NCI-H2171 (cell line): ENCODE results near the gene BANF1.
A peak's percentile ranks its signal among the peaks of the same experiment; 100 is the strongest.

Experiments used
- DNase-seq: peaks from one replicate; lab custom pipeline; 2025; lab: John Stamatoyannopoulos, UW

Gene BANF1

GRCh38 chr11:66039765-66040164, 37.5 kb downstream of the BANF1 start:
- no peak for DNase-seq

DNA sequence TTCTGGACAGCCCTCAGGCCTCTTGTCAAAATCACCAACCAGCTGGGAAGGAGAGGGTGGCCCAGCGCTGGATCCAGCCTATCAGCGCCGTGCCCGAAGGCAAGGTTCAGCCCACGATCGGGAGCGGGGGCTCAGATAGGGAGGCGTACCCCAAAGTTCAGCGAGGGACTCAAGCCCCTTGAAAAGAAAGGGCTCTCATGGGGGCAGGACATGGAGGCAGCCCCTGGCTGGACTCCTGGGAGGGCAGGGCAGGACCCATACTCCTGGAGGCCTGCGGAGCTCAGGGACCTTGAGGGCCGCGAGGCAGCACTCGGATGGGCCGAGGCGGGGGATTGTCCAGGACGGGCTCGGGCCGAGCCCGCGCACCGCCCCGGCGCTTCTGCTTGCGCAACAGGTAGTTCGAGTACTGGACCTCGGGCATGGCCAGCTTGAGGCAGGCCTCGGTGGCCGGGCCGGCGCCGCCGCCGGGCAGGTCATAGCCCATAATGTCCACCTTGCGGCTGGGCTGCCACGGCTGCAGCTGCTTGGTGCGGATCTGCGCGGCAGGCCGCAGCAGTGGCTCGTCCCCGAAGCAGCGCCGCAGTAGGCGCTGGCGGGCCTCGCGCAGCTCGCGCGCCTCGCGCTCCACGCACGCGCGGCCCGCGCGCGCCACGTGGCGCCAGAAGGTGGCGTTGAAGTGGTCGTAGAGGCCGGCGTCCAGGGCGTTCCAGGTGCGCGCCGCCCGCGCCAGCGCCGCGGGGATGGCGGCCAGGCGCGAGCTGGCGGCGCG, 40.1 kb downstream of the BANF1 start:
- no peak for DNase-seq

GRCh38 chr11:66042996-66043906, 40.9 kb downstream of the BANF1 start:
- DNase-seq: no peak

GRCh38 chr11:66044757-66045156, 42.5 kb downstream of the BANF1 start:
- DNase-seq: no peak

DNA sequence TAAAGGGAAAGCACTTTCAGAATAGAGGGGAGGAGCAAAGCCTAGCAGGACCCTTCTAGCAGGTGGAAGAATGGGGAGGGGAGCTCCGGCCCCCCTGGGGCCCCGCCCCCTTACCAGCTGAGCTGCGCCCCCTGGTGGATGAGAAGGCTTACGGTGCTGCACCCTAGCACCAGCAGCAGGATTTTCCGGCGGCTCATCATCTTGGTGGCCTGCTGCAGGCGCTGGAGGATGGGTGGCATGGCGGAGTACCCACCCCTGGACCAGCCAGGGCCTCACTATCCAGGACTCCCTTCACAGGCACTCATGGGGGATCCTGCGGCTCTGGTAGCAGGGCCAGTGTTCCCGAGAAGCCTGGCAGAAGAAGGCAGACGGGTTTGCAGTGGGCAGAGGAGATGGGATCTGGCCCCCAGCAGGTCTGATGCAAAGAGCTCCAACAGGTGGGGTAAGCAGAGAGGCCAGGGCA, 42.9 kb downstream of the BANF1 start:
- peak; percentile 59 for DNase-seq

GRCh38 chr11:66046901-66047300, 44.6 kb downstream of the BANF1 start:
- DNase-seq: no peak

- no peak for DNase-seq
These were observed 45.5 kb downstream of the BANF1 start for GRCh38 chr11:66047541-66048365.

DNA sequence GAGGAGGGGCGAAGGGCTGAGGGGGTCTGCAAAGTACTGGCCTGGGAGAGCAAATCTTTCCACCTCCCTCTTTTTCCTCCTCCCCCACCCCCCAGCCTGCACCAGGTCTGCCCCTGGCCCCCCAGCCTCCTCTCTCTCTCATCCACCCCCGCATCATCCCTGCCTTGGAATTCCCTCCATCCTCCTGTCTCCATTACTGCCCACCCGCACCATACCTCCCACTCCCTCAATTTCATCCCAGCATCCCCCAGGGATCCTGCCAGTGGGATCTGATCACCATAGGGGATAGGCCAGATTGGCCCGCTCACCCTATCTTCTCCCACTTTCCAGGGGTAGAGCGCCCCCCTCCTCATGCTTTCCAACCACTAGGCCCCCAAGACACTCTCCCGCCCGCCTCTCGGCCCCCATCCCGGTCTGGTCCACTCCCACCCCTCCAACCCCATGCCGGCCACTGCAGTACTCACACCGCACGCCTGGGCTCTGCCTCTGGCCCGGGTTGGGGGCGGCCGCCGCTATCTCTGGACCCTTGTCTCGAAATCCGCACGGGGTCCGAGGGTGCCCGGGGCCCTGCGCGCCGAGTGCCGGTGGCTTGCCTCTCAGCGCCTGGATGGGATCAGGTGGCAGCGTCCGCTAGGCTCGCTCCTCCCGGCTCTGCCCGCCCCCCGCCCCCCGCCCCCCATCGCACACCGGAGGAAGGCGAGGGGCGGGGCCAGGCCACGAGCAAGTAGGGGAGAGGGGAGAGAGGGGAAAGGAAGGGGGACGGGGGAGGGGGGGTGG, 46.4 kb downstream of the BANF1 start, which contains the start of gene GAL3ST3:
GAL3ST3 (minus strand) TSS at position 615 of the 777 bp plus-strand sequence. CDS start 3,746 bp downstream, outside the sequence.
- DNase-seq: no peak

GRCh38 chr11:66050581-66051231, 48.4 kb downstream of the BANF1 start:
- DNase-seq: no peak

DNA sequence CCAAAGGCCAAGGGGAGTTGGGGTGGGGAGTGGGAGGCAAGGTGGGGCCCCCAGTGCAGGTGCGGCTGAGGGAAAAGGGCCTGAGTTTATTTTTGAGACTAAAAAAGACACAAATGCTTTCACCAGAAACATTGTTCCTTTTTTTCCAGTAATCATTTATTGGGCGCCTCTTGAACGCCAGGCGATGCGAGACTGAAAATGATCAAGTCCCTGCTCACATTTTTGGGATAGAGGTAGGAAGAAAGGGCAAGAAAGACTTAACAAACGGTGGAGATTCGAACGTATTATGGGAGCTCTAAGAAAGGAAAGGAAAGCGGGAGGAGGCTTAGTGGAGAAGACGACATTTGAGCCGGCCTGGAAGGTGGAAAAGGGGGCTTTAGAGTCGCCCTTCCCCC, 49.1 kb downstream of the BANF1 start:
- DNase-seq: no peak

DNA sequence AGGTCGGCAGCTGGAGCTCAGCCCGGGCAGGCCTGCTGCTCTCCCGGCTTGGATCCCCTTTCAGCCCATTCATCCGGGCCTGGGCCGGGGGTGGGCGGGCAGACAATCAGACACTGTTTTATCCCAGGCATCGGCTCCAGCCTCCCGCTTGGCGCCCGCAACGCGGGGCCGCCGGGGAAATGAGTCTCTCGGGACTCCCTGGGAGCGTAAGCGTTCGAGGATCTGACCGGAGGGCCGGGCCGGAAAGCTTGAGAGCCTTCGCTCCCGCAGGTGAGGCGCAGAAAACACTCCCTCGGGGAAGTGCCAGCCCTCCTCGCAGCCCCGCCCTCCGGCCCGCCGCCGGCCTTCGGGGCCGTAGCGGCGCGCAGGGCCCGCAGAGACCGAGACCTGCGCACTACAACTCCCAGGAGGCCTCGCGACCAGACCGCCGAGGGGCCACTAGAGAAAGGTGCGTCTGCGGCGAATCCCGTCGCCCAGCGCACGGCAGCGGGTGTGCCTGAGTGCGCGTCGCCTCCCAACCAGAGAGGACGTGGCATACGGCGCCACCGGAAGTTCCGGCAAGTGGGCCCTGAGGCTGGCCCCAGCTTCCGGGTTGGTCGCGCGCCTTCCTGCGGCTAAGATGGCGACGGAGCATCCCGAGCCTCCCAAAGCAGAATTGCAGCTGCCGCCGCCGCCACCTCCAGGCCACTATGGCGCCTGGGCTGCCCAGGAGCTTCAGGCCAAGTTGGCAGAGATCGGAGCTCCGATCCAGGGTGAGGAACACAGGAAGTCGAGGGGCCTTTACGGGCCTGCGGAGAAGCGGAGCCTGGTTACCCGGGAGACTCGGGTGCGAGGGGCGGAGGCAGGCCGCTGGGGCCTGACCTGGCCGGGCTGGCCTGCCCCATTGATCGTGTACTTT, 49.7 kb downstream of the BANF1 start, which contains the start of gene SF3B2:
SF3B2 (plus strand) TSS at position 599 of the 898 bp plus-strand sequence; CDS start at position 620, 21 bp downstream.
- peak; percentile 97 for DNase-seq

DNA sequence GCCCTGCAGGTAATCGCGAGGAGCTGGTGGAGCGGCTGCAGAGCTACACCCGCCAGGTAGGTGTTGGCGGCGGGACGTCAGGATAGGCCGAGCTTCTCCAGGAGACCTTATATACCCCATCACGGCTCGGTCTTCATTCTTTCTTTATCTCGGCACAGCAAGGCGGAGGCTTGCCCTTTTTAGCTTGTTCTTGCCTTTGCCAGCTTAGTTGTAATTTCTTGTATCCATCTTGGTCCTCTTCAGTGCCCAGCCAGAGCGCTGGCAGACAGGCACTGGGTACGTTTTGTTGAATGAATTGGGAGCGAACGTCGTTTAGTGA, 50.3 kb downstream of the BANF1 start:
- DNase-seq: no peak
